HG03066 (cell line): ENCODE measurements around the gene PCDHA6.
"Not testable (repeated sequence)": the region's sequence is repeated elsewhere in the genome, so short reads cannot be mapped to it uniquely, and the experiment has no call there.

Experiments used
- ATAC-seq: cut with Tn5 transposase; IDR thresholded peaks from one replicate; pipeline ENCODE4 v1.9.1; 2021; ENCODE audit warnings: low read depth; ENCODE audit not compliant: unreplicated experiment

PCDHA6 gene

DNA sequence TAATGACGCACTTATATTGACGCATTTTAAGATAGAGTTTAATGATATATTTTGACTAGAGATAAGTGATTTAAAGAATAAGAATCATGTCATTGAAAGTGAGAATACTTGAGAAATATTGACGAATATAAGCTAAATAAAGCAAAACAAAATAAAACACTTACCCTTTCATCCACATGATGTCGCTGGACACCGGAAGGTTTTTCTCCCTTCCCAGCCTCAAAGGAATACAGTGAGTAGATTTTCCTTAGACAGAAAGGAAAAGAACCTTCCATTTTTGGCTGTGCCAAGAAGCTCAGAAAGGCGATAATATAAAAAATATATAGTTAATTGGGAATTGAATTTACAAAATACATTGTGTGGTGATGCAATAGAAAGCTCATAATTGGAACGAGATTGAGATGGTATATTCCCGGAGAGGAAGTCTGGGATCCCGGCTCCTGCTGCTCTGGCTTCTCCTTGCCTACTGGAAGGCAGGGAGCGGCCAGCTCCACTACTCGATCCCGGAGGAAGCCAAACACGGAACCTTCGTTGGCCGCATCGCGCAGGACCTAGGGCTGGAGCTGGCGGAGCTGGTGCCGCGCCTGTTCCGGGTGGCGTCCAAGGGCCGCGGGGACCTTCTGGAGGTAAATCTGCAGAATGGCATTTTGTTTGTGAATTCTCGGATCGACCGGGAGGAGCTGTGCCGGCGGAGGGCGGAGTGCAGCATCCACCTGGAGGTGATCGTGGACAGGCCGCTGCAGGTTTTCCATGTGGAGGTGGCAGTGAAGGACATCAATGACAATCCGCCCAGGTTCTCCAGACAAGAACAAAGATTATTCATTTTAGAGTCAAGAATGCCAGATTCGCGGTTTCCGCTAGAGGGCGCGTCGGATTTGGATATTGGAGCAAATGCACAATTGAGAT lies 6.1 kb upstream of the PCDHA6 start, which contains the start of gene PCDHA5:
PCDHA5 (plus strand) TSS at position 239 of the 906 bp plus-strand sequence.
- ATAC-seq: no peak

DNA sequence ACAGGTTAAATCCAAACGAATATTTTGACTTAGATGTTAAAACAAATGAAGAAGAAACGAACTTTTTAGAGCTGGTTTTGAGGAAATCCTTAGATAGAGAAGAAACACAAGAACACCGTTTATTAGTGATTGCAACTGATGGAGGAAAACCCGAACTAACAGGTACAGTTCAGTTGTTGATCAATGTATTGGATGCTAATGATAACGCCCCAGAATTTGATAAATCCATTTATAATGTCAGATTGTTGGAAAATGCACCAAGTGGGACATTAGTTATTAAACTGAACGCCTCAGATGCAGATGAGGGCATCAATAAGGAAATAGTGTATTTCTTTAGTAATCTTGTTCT lies 5.5 kb upstream of the PCDHA6 start:
- no peak for ATAC-seq

DNA sequence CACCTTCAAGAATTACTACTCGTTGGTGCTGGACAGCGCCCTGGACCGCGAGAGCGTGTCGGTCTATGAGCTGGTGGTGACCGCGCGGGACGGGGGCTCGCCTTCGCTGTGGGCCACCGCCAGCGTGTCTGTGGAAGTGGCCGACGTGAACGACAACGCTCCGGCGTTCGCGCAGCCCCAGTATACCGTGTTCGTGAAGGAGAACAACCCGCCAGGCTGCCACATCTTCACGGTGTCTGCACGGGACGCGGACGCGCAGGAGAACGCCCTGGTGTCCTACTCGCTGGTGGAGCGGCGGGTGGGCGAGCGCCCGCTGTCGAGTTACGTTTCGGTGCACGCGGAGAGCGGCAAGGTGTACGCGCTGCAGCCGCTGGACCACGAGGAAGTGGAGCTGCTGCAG lies 4.8 kb upstream of the PCDHA6 start:
- not testable (repeated sequence) for ATAC-seq

DNA sequence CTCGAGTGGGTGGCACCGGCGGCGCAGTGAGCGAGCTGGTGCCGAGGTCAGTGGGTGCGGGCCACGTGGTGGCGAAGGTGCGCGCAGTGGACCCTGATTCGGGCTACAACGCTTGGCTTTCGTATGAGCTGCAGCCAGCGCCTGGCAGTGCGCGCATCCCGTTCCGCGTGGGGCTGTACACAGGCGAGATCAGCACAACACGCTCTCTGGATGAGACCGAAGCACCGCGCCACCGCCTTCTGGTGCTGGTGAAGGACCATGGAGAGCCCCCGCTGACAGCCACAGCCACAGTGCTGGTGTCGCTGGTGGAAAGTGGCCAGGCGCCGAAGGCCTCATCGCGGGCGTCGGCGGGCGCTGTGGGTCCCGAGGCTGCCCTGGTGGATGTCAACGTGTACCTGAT lies 4.3 kb upstream of the PCDHA6 start:
- ATAC-seq: no peak

DNA sequence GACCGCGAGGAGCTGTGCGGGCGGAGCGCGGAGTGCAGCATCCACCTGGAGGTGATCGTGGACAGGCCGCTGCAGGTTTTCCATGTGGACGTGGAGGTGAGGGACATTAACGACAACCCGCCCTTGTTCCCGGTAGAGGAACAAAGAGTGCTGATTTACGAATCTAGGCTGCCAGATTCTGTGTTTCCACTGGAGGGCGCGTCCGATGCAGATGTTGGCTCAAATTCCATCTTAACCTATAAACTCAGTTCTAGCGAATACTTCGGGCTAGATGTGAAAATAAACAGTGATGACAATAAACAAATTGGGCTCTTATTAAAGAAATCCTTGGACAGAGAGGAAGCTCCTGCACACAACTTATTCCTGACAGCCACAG lies 590 bp downstream of the PCDHA6 start:
- no peak for ATAC-seq

DNA sequence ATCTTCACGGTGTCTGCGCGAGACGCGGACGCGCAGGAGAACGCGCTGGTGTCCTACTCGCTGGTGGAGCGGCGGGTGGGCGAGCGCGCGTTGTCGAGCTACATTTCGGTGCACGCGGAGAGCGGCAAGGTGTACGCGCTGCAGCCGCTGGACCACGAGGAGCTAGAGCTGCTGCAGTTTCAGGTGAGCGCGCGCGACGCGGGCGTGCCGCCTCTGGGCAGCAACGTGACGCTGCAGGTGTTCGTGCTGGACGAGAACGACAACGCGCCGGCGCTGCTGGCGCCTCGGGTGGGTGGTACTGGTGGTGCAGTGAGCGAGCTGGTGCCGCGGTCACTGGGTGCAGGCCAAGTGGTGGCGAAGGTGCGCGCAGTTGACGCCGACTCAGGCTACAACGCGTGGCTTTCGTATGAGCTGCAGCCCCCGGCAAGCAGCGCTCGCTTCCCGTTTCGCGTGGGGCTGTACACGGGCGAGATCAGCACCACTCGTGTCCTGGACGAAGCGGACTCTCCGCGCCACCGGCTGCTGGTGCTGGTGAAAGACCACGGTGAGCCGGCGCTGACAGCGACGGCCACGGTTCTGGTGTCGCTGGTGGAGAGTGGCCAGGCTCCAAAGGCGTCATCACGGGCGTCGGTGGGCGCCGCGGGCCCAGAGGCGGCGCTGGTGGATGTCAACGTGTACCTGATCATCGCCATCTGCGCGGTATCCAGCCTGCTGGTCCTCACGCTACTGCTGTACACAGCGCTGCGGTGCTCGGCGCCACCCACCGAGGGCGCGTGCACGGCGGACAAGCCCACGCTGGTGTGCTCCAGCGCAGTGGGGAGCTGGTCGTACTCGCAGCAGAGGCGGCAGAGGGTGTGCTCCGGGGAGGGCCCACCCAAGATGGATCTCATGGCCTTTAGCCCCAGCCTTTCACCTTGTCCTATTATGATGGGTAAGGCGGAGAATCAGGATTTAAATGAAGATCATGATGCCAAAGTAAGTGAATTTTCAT lies 2.0 kb downstream of the PCDHA6 start:
- ATAC-seq: not testable (repeated sequence)

DNA sequence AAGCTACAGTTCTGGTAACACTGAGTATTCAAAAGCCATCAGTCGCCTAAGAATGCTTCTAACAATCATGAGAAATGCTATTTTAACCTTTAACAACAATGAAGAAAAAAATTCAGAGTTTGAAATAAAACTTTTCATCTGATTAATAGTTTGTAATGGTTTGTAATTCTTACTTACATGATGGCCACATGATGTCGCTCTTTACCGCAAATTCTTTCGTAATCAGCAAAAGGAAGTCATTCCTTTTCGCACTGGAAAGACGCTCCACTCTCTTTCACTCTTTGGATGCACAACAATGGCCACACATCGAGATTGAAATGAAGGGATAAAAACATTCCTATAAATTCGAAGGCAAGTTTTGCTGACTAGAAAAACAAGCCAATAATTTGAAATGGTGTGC lies 6.2 kb downstream of the PCDHA6 start, which contains the start of gene PCDHA7:
PCDHA7 (plus strand) TSS at position 277 of the 400 bp plus-strand sequence; CDS start at position 392, 115 bp downstream.
- ATAC-seq: no peak

DNA sequence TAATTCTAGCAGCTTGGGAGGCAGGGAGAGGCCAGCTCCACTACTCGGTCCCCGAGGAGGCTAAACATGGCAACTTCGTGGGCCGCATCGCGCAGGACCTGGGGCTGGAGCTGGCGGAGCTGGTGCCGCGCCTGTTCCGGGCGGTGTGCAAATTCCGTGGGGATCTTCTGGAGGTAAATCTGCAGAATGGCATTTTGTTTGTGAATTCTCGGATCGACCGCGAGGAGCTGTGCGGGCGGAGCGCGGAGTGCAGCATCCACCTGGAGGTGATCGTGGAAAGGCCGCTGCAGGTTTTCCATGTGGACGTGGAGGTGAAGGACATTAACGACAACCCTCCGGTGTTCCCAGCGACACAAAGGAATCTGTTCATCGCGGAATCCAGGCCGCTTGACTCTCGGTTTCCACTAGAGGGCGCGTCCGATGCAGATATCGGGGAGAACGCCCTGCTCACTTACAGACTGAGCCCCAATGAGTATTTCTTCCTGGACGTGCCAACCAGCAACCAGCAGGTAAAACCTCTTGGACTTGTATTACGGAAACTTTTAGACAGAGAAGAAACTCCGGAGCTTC lies 6.8 kb downstream of the PCDHA6 start:
- not testable (repeated sequence) for ATAC-seq

DNA sequence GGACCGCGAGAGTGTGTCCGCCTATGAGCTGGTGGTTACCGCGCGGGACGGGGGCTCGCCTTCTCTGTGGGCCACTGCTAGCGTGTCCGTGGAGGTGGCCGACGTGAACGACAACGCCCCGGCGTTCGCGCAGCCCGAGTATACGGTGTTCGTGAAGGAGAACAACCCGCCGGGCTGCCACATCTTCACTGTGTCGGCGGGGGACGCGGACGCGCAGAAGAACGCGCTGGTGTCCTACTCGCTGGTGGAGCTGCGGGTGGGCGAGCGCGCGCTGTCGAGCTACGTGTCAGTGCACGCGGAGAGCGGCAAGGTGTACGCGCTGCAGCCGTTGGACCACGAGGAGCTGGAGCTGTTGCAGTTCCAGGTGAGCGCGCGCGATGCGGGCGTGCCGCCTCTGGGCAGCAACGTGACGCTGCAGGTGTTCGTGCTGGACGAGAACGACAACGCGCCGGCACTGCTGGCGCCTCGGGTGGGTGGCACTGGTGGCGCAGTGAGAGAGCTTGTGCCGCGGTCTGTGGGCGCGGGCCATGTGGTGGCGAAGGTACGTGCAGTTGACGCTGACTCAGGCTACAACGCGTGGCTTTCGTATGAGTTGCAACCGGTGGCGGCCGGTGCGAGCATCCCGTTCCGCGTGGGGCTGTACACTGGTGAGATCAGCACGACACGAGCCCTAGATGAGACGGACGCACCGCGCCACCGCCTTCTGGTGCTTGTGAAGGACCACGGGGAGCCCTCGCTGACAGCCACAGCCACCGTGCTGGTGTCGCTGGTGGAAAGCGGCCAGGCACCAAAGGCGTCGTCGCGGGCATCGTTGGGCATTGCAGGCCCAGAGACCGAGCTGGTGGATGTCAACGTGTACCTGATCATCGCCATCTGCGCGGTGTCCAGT lies 8.1 kb downstream of the PCDHA6 start:
- no peak for ATAC-seq

DNA sequence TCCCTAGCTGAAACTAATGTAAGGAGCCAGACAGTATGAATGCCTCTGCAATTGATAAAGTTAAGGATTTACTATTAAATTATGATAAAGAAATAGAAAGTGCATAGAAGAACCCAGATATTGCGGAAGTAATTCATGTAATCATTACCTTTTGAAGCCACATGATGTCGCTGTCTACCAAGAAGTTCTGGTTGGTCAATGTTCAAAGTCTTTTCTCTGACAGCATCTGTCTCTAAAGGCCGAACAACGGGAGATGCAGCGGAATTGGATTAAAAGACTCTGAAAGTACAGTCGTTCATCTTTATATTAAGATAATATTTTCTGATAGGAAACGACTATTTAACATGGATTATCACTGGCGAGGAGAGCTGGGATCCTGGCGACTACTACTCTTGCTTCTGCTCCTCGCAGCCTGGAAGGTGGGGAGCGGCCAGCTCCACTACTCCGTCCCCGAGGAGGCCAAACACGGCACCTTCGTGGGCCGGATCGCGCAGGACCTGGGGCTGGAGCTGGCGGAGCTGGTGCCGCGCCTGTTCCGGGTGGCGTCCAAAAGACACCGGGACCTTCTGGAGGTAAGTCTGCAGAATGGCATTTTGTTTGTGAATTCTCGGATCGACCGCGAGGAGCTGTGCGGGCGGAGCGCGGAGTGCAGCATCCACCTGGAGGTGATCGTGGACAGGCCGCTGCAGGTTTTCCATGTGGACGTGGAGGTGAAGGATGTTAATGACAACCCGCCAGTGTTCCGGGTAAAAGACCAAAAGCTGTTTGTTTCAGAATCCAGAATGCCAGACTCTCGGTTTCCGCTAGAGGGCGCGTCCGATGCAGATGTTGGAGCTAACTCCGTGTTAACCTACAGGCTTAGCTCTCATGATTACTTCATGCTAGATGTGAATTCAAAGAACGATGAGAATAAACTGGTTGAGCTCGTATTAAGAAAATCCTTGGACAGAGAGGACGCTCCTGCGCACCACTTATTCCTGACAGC lies 13.5 kb downstream of the PCDHA6 start, which contains the start of gene PCDHA8:
PCDHA8 (plus strand) TSS at position 210 of the 985 bp plus-strand sequence; CDS start at position 345, 135 bp downstream.
- ATAC-seq: no peak

DNA sequence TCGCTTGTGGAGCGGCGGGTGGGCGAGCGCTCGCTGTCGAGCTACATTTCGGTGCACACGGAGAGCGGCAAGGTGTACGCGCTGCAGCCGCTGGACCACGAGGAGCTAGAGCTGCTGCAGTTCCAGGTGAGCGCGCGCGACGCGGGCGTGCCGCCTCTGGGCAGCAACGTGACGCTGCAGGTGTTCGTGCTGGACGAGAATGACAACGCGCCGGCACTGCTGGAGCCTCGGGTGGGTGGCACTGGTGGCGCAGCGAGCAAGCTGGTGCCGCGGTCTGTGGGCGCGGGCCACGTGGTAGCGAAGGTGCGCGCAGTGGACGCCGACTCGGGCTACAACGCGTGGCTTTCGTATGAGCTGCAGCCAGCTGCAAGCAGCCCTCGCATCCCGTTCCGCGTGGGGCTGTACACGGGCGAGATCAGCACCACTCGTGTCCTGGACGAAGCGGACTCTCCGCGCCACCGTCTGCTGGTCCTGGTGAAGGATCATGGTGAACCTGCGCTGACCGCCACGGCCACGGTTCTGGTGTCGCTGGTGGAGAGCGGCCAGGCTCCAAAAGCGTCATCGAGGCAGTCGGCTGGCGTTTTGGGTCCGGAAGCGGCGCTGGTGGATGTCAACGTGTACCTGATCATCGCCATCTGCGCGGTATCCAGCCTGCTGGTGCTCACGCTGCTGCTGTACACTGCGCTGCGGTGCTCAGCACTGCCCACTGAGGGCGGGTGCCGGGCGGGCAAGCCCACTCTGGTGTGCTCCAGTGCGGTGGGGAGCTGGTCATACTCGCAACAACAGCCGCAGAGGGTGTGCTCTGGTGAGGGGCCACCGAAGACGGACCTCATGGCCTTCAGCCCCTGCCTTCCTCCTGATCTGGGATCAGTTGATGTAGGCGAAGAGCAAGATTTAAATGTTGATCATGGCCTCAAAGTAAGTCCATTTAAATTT lies 15.3 kb downstream of the PCDHA6 start:
- no peak for ATAC-seq

DNA sequence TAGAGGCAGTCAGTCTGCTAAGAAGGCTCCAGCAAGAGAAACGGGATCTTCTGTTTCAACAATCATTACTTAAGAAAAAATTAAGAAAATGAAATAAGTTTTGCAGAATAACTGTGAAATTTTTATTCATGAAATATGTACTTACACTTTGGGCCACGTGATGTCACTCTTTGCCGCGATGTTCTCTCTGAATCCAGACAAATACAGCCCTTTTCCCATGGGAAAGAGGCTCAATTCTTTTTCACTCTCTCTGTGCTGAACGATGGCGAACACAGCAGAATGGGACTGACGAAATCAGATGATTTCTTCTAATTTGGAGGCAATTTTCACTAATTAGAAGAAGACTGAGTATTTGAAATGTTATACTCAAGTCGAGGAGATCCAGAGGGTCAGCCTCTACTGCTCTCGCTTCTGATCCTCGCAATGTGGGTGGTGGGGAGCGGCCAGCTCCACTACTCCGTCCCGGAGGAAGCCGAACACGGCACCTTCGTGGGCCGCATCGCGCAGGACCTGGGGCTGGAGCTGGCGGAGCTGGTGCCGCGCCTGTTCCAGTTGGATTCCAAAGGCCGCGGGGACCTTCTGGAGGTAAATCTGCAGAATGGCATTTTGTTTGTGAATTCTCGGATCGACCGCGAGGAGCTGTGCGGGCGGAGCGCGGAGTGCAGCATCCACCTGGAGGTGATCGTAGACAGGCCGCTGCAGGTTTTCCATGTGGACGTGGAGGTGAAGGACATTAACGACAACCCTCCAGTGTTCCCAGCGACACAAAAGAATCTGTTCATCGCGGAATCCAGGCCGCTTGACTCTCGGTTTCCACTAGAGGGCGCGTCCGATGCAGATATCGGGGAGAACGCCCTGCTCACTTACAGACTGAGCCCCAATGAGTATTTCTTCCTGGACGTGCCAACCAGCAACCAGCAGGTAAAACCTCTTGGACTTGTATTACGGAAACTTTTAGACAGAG lies 20.7 kb downstream of the PCDHA6 start, which contains the start of gene PCDHA9:
PCDHA9 (plus strand) TSS at position 244 of the 964 bp plus-strand sequence; CDS start at position 358, 114 bp downstream.
- not testable (repeated sequence) for ATAC-seq

DNA sequence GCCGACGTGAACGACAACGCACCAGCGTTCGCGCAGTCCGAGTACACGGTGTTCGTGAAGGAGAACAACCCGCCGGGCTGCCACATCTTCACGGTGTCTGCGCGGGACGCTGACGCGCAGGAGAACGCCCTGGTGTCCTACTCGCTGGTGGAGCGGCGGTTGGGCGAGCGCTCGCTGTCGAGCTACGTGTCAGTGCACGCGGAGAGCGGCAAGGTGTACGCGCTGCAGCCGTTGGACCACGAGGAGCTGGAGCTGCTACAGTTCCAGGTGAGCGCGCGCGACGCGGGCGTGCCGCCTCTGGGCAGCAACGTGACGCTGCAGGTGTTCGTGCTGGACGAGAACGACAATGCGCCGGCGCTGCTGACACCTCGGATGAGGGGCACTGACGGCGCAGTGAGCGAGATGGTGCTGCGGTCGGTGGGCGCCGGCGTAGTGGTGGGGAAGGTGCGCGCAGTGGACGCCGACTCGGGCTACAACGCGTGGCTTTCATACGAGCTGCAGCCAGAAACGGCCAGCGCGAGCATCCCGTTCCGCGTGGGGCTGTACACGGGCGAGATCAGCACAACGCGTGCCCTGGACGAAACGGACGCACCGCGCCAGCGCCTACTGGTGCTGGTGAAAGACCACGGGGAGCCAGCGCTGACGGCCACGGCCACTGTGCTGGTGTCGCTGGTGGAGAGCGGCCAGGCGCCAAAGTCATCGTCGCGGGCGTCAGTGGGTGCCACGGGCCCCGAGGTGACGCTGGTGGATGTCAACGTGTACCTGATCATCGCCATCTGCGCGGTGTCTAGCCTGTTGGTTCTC lies 22.3 kb downstream of the PCDHA6 start:
- ATAC-seq: not testable (repeated sequence)

DNA sequence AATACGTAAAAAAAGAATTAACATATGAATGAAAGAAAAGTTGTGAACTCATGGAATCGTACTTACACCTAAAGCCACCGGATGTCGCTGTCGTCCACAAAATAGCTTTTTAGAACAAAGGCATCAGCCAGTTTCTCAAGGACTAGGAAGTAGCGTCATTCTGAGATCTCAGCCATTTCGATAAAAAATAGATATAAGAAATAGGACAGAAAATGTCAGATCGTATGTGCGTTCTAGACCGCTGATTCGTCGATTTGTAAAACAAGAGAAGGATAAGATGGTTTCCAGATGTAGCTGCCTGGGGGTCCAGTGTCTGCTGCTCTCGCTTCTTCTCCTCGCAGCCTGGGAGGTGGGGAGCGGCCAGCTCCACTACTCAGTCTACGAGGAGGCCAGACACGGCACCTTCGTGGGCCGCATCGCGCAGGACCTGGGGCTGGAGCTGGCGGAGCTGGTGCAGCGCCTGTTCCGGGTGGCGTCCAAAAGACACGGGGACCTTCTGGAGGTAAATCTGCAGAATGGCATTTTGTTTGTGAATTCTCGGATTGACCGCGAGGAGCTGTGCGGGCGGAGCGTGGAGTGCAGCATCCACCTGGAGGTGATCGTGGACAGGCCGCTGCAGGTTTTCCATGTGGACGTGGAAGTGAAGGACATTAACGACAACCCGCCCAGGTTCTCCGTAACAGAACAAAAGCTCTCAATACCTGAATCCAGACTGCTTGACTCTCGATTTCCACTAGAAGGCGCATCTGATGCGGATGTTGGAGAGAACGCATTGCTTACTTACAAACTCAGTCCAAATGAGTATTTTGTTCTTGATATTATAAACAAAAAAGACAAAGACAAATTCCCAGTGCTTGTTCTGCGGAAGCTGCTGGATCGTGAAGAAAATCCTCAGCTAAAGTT lies 28.3 kb downstream of the PCDHA6 start, which contains the start of gene PCDHA10:
PCDHA10 (plus strand) TSS at position 126 of the 903 bp plus-strand sequence; CDS start at position 278, 152 bp downstream.
- ATAC-seq: no peak
